Measurements from ENCODE around the gene HOXB4. TPM values are rescaled to one million over a fixed set of nuclear protein-coding genes. Genes with fewer than 3 reads are reported as not detected.

HOXB4 gene
- total RNA-seq, 1 donor from 2014 or later: 2.4 TPM

DNA sequence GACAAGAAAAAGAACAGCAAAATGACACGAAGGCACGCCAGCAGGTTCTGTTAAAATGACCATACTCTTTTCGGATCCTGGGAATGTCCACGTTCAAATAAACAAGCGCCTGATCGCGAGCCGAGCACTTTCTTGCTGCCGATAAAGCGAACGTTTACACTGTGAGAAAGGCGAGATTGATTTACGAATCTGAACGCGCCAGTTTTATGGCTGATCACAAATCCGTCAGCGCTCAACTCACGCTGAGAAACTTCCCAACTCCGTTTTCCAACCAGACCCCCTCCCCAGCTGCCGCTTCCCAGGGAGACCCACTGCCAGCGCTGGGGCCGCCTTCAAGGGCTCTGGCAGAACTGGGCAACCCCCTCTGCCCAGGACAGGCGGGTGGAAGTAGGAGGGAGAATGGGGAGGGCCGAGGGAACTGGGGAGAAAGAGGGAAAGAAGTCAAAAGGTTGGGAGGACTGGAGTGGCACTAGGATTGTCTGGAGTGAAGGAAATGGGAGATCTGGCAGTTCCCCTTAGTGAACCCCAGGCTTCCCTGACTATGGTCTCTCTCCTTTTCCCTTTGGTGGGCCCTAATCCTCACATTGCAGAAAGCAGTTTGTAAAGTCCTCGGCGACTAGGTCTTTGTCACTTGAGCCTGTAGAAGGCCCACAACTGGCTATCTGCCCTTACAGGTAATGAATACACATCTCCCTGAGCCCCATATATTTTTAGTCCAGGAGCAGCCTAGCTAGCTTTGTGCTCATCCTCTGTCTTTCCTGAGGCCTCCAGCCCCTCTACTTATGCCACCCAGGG lies 6.9 kb downstream of the HOXB4 start:
- ATAC-seq: no peak

- no peak for ATAC-seq
These were observed 7.7 kb downstream of the HOXB4 start for GRCh38 chr17:48570325-48571023.

- no peak for ATAC-seq
These were observed 8.4 kb downstream of the HOXB4 start for GRCh38 chr17:48569674-48570324.

DNA sequence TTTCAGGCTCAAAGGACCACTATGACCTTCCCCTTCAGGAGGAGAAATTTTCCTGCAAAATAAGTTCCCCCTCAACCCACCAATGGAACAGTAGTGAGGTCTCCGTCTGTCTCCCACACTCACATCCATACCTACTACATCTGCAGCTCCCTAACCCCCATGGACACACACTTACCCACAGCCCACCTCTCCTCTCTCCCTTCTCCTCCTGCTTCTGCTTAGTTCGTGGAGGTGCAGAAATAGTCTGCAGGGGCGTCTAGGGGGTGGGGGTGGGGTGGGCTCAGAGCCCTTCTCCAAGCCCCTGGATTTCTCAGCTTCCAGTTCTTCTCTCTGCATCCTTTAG lies 8.9 kb downstream of the HOXB4 start:
- ATAC-seq: no peak

- ATAC-seq: no peak
These were observed 9.5 kb downstream of the HOXB4 start for GRCh38 chr17:48568499-48569239.

DNA sequence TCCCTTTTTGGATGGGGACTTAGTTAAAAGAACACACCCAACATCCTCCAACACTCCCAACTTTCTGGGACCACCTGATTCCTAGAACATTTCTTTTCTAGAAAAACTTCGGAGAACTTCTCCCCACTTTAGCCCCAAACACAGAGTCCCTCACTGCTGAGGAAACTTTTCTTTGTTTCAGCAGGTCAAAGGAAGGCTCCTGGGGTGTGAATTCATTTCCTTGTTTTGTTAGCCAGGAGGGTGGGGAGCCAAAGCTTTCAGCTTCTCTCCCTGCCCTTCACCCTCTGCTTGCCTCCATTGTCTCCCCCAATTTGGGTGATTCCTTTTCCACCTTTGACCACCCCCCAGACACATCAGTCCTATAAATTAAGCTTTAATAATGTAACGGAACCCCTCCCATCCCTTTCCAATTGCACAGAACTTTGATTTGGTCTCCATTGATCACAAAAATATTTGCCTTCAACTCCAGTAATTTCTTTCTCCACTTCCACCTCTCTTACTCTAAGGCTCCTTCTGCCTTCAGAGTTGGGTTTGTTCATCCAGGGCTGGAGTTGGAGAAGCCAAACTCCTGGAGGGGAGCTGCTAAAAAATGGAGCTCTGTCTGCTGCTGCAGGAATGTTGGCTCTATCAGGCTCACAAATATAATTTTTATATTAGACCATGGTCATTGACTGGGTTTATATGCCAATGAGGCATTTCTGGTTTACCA lies 10.3 kb downstream of the HOXB4 start:
- ATAC-seq: no peak

GRCh38 chr17:48567209-48567608 lies 10.9 kb downstream of the HOXB4 start:
- ATAC-seq: no peak

GRCh38 chr17:48566717-48567116 lies 11.4 kb downstream of the HOXB4 start:
- ATAC-seq: no peak

GRCh38 chr17:48565925-48566710 lies 12.0 kb downstream of the HOXB4 start:
- no peak for ATAC-seq

DNA sequence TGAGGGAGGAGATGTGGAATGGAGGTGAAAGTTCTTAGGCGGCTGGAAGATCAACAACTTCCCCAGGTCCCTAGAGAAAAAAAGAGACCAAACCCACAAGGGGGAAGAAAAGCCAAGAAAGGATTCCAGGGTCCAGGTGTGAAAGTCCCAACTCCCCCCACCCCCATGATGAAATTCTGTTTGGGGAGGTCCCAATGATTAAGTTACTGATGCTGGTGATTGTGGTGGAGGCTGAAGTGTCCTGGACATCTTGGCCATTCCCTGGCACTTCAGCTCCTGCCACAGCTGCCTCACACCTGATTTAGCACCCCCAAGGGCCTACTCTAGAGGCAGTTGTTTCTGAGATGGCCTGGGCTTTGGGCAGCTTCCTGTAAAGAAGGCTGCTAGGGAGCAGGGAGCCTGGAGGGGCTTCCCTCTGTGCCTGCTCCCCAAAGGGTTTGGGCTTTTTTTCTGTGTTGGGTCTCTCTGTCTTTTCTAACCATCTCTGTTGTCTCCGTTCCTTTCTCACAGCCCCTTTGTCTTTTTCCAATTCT lies 13.1 kb downstream of the HOXB4 start:
- ATAC-seq: no peak

DNA sequence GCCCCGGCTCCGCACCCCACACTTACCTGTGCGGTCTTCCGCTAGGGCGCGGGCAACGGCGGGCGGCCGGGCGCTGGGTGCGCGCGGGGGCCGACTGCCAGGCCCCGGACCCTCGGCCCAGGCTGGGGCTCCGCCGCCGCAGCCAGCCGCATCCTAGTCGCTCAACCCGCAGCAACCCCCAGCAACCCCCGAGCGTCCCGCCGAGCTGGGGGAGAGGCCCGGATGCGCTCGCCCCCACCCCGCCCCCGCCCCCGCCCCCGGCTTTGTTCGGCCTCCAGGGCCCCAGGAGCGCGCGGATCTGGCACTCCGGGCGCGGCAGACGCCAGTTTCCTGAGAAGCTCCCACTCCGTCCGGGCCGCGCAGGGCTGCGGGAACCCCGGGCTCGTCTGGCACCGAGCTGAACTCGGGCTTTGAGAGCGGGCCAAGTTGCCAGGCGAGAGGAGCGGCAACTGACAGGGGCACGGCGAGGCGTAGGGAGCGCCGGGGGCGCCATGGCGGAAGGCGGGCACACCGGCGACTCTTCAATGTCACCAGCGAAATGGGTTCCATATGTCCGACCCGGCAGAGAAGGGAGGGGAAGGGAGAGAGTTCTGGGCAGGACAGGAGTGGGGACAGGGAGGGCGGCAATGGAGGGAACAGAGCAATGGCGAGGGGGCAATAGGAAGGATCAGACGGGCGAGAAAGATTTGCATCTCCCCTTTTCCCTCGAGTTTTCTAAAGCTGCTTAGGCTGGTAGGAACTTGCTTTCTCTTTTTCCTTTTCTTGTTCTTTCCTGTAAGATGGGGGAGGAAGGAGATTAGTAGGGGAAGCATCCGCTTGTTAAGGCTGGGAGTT lies 13.7 kb downstream of the HOXB4 start:
- peak; percentile 27 for ATAC-seq

DNA sequence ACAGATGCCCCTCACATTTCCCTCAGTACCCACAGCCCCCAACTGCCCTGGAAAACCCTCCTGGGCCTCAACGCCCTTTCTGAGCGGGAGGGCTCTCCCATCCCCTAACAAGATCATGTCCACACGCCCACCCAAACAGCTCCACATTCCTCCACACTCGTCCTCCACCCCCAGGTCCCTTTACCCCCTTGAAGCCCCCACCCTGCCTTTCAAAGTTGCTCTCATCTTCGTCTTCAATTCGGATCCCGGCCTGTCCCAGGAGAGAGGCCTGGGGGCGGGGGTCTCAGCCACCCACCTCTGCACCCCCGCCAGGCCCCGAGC lies 14.3 kb downstream of the HOXB4 start:
- no peak for ATAC-seq

DNA sequence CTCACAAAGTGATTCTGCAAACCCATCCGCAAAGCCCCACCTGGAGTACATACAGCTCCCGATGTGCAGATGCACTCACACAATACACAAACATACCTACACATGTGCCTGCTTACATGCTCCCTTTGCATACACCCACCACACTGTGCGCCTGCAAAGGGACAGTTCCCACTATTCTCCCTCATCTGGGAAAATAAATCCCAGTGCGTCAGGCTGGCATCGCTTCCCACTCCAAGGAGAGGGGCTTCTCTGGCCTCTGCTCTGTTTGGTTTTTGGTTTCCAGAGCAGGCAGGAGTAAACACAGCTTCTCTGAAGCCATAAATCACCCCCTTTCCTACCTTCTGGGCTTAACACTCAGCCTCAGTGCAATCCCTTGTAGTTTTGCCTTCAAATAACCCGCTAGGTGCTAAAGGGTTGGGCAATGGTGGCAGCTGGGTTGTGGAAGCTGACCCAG lies 14.7 kb downstream of the HOXB4 start:
- ATAC-seq: no peak

GRCh38 chr17:48562934-48563333 lies 15.2 kb downstream of the HOXB4 start:
- ATAC-seq: no peak

DNA sequence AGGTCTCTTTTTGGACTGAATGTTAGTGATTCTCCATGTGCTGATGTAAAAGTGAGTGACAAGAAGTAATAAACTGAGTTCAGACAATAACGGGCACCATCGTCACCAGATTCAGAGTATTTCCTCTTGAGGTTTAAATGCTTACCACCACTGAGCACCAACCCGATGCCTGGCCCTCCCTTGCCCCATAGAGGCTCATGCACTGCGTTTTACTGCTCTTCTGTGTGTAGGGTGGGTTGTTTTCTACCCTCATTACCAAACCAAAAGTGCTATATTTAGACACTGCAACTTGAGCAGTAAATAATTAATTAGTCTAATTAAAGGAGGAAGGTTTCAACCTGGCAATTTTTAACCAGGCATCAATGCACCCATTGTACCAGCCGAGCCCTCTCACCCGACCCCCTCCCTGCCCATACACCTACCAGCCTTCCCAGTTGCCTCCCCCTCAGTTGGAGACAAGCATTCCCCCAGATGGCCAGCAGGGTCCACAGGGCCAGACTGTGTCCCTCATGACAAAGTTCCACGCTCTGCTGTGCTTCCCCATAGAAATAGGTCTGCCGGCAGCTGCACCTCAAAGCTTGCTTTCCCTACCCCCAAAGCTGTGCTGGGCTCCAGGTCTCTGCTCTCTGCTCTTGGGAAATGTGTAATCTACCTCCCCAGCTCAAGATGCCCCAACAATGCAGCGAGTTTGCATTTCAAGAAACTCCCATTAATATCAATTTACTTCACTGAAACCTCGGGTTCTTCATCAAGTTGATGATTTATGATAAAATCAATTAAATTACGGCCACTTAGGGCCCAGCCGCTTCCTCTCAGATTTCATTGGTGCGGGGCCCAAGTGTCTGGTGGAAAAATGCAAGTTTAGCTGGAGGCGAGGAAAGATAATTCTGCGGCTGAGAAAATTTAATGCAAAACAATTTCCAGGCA lies 16.0 kb downstream of the HOXB4 start:
- ATAC-seq: no peak

DNA sequence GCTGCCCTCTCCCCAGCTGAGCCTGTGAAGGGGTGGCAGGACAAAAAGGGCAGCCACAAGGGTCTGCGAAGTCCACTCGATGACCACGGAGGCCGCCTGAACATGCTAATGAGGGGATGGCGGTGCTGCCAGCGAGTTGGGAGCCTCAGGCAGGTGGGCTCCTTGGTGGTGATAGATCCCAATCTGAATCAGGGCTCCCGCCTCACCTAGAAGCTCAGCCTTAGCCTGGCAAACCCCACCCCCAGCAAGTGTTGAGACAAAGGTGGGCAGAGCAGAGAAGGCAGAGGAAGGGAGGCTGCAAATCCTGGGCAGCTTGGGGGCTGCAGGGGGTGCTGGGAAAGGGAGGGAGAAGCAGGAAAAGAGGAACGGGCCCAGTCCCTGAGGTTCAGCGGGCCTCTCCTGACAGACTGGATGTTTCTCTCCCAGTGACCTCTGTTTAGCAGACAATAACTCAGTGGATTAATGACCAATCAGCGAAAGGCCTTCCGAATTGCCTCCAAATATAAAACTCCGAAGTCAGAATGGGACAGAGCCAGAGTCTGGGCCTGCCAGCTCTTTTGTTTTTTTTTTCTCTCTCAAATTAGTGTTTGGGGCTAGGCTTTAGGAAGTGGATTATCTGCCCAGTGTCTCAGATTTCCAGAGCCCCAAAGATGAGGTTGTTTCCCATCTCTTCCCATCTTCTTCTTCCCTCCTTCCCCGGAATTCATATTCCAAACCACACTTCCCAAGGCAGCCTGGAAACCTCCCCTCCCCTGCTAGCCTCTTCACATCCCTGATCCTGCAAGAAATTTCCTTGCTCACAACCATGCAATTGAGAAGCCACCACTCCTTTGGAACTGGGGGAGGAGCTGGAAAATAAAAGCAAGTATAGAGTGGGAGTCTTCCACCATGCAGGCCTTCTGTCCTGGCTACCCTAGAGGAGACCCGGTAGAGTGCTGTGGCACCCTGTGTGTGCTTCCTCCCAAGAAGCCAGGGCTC lies 18.0 kb downstream of the HOXB4 start:
- ATAC-seq: no peak

- no peak for ATAC-seq
These were observed 18.9 kb downstream of the HOXB4 start for GRCh38 chr17:48559122-48559839.

DNA sequence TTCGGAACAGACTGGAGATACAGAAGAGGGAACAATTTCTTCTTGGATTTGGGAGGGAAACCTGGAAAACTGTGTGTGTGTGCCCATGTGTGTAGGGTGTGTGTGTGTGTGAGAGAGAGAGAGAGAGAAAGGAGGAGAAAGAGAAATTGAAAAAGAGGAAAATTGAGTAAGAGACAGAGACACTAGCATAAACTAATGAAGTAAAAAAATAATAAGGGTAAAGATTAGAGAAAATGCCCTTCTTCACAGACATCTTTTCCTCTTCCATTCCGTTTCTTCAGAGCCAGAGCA lies 19.4 kb downstream of the HOXB4 start:
- ATAC-seq: no peak
